Smooth muscle cell of the coronary artery (primary cell): Measurements from ENCODE around the gene ORC4. TPM values are rescaled to one million over a fixed set of nuclear protein-coding genes. Genes with fewer than 3 reads are reported as not detected.

Experiments used
- total RNA-seq: library from RNA; depleted of rRNA; stranded (reverse); fragments of >200 nt; gene quantifications from 2 replicates; pipeline ENCODE4 v1.2.3, GENCODE V29; 2014; ENCODE audit warnings: low replicate concordance

Gene ORC4
- 12.3 and 20.7 TPM in 2 replicates for total RNA-seq

DNA sequence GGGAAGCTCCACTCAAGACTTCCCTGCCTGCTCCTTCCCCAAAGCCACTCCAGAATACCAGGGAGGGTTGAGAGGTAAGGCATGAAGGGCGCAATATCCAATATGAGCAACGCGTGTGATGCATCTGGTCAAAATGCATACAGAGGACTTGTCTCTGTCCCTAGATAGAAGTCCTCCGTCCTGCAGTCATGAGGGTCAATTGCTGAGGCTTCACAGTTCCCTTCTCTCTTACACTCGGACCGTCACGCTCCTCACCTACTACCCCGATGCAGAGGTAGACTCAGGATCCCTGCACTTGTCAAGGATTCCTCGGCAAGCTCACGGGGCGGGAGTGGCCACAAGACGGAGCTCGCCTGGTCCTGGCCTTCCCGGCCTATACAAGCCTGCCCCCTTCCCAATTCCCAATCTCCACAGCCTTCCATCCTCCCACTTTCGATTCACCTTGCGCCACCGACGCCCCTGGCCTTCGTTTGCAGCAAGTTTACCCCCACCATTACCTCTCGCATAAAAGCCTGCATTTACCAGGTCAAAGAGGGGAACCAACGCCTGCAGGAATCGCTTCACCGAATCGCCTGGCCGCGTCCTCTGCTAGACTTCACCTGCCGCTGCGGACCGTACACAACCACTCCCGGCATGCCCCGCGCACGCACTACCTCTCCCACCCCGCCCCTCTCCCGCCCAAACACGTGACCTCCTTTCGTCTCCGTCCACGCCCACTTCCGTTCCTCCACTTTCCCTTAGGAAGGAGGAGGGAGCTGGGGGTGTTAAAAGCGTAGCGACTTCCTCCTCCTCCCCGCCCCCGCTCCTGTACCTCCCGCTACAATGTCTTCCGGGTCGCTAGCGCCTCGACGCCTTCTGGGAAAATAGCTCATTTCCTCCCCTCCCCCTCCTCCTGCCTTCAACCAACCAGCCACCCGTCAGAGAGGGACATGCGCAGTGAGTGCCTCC, at the start of gene ORC4:
Gene ORC4 (minus strand): TSS at position 627 of the 948 bp plus-strand sequence. CDS start 44,779 bp downstream, outside the sequence.

DNA sequence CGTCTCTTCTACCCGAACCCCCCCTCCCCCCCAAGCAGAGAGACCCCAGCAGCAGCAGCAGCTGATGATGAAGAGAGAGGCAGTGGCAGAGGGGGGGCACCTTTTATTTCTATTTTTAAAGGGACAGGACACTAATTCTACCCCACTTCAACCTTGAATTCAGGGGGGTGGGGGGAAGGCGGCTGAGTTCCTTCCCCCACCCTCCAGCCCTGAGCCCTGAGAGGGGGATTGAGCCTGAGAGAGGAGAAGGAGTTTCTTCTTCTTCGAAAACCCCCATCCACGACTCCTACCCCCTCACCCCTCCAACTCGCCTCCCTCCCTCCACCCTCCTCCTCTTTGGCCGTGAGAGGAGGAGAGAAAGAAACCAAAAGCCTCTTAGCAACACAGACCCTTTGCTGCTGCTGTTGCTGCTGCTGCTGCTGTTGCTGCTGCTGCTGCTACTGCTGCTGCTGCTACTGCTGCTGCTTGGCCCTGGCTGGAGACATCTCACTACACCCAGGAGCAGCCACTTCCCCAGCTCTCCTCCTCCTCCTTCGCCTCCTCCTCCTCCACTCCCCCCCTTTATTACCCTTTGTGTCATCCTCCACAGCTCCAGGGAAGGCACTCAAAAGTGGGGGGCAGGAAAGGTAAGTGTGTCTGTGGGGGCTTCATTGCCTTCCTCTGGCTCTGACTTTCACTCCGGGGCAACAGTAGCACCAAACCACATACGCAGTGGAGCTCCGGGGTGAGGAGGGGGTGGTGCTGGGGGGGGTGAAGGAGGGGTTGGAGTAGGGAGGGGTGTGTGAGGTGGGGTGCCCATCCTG, 723 bp upstream of the ORC4 start, which contains the start of gene MBD5:
Gene MBD5 (plus strand): TSS at position 33 of the 803 bp plus-strand sequence.

Other genes with a start within 250 kb of the ORC4 start
- gene ACVR2A, start 175.7 kb downstream of the ORC4 start, total RNA-seq = 5.3 and 31.0 TPM in 2 replicates
- gene MBD5, start 354 bp upstream of the ORC4 start, total RNA-seq = 10.8 and 23.3 TPM in 2 replicates